EH (cell line): ENCODE results near the gene TMEM222.

Experiments
- DNase-seq: peaks from one replicate; pipeline ENCODE4 v3.0.0-alpha.2; 2015; ENCODE audit warnings: low read depth

Gene TMEM222

DNA sequence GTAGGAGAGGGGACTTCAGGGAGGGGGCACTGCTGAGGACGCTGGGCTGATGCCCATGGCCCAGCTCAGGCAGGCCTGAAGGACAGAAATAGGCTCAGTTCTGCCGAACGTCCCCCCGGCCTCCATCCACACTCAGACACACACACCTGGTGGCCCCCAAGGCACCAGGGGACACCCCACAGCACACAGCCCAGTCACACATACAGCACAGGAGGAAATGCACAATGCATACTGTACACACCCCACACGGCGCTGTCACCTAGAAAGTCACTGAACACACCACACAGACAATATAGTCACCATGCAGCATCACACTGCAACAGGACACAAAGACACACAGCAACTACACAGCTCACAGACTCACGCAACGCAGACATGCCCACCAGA lies 20.4 kb downstream of the TMEM222 start:
- DNase-seq: no peak

DNA sequence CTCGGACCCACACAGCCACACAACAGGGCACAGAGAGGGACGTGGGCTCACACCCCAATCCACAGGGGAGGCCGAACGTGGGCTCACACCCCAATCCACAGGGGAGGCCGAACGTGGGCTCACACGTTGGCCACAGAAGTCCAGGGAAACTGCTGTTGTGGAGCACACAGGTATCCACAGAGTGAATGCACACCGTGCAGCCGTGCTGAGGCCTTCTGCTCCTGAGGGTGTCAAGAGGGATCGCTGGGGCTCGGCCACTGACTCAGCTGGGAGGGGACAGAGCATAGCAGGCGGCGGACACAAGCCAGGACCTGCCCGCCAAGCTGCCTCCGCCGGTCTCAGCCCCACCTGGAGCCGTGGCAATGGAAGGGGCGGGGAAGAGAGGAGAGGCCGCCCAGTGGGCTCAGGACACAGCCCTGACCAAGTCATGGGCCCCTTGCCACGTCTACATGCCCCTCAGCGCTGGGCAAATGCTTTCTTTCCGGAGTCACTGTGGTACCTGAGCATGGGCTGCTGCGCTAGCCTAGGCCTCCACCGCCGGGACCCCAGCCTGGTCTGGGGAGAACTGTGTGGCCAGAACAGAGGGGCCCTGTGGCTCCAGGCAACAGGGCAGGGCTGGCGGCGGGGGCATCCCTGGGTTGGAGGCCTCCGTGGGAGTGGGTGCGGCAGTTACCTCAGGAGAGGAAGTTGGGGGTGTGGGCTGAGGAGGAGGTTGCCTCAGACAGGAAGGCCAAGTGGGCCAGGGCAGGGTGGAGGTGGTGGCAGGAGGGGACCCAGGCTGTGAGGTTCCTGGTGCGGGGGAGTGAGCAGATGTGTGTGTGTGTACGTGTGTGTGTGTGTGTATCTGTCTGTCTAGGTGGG lies 21.0 kb downstream of the TMEM222 start:
- no peak for DNase-seq

DNA sequence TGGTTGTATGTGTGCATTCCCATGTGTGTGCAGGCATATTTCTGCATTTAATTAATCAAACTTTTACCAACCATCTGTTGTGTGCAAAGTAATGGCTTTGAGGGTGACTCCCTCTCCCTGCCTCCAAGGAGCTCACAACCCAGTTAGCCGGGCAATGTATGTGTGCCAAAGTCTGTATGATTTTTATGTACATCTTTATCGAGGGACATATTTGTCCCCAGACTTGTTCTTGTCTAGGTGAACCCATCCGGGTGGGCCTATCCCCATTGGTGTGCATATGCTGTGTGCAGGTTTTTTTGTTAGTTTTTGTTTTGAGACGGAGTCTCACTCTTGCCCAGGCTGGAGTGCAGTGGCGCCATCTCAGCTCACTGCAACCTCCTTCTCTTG lies 21.7 kb downstream of the TMEM222 start:
- no peak for DNase-seq

DNA sequence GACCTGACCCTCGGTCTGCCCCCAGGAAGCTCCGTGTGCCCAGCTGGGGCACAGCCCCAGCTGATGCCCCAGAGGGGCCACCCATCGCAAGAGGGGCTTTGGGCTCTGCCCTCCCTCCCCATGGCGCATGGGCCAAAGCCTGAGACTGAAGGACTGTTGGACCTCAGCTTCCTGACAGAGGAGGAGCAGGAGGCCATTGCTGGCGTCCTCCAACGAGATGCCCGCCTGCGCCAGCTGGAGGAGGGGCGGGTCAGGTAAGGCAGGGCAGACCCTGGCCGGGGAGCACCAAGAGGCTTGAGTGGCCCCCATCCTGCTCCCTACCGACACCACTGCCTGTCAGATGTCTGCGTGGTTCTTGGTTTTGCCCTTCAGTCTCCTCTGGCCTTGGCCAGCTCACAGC lies 23.3 kb downstream of the TMEM222 start:
- DNase-seq: no peak

DNA sequence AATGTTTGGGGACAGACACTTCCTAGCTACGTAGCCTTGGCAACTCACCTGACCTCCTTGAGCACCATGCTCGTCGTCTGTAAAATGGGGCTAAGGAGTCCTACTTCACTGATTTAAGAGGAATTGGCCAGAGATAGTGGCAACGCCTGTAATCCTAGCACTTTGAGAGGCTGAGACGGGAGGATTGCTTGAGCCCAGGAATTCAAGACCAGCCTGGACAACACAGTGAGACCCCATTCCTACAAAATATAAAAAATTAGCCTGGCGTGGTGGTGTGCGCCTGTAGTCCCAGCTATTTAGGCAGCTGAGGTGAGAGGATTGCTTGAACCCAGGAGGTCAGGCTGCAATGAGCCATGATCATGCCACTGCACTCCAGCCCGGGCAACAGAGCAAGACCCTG lies 24.4 kb downstream of the TMEM222 start:
- no peak for DNase-seq

DNA sequence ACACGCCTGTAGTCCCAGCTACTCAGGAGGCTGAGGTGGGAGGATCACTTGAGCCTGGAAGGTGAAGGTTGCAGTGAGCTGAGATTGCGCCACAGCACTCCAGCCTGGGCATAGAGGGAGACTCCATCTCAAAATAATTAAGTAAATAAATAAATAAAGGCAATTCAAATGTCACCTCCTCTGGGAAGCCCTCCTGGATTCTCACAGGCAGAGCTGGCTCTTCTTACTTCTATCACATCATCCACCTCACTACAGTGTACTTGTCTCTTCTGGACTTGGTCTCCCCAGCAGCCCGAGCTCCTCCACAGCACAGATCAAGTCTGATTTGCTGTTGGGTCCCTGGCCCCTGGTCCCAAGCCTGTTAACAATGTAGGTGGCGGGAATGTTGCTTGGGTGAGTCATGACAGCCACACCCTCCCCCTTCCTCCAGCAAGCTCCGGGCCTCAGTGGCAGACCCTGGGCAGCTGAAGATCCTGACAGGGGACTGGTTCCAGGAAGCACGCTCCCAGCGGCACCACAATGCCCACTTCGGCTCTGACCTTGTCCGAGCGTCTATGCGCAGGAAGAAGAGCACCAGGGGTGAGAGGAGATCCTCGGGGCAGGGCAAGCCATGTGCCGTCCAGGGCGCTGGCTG lies 25.1 kb downstream of the TMEM222 start:
- DNase-seq: peak; percentile 36

DNA sequence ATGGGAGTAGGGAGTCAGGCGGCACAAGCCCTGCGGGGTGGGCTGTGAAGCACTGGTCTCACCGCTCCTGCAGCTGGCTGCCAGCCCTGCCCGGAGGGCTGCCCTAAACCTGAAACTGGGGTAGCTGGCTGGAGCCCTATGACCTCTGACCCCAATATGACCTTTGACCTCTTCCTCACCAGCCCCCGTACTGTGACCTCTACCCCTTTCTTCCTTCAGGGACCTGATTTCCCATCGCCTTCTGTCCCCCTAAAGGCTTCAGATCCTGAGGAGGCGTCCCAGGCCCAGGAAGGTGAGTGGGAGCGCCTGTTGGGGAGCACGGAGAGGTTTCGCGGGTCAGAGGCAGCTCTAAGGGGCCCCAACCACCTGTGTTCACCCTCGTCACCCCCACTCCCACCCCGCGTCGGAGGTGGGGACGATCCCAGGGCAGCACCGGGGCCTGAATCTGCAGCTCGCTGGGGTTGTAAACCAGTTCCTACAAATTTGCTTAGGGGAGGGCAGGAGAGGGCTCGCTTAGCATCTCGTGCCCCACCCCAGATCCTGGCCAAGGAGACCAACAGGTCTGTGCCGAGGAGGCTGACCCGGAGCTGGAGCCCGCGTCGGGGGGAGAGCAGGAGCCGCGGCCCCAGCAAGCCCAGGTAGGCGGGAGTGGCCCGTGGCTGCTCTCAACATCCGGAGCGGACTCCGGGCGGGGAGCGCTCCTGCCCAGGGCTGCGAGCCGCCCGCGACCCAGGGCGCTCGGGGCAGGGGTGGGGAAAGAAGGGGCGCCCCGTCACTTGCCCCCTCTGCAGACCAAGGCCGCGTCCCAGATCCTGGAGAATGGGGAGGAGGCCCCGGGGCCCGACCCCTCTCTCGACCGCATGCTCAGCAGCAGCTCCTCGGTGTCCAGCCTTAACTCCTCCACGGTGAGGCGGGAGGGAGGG lies 27.2 kb downstream of the TMEM222 start:
- peak; percentile 40 for DNase-seq

DNA sequence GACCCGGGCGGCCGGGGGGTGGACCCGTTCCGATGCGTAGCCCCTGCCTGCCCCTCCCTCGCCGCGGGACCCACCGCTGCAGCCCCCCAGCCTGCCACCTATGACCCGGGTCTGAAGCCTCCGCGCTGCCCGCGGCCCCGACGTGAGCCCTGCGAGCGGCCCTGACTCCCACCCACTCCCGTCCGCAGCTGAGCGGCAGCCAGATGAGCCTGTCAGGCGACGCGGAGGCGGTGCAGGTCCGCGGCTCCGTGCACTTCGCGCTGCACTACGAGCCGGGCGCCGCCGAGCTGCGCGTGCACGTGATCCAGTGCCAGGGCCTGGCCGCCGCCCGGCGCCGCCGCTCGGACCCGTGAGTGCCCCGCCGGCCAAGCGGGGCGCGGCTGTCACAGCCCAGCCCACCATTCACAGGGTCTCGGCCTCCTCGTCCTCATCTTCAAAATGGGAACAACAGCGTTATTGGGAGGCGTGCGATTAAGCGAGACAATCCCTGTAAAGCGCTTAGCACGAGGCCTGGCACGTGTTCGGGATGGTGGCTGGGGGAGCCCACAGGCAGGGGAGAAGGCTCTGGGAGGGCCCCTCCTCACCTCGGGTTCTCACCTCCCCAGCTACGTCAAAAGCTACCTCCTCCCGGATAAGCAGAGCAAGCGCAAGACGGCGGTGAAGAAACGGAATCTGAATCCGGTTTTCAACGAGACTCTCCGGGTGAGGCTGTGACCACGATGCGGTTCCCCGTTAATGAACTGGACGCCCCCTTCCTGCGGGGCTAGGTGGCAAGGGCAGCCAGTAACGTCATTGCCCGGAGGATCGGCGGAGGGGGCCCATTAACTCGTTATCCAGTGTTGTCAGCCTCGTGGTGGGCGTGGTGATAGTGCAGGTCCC lies 28.1 kb downstream of the TMEM222 start:
- peak; percentile 71 for DNase-seq

DNA sequence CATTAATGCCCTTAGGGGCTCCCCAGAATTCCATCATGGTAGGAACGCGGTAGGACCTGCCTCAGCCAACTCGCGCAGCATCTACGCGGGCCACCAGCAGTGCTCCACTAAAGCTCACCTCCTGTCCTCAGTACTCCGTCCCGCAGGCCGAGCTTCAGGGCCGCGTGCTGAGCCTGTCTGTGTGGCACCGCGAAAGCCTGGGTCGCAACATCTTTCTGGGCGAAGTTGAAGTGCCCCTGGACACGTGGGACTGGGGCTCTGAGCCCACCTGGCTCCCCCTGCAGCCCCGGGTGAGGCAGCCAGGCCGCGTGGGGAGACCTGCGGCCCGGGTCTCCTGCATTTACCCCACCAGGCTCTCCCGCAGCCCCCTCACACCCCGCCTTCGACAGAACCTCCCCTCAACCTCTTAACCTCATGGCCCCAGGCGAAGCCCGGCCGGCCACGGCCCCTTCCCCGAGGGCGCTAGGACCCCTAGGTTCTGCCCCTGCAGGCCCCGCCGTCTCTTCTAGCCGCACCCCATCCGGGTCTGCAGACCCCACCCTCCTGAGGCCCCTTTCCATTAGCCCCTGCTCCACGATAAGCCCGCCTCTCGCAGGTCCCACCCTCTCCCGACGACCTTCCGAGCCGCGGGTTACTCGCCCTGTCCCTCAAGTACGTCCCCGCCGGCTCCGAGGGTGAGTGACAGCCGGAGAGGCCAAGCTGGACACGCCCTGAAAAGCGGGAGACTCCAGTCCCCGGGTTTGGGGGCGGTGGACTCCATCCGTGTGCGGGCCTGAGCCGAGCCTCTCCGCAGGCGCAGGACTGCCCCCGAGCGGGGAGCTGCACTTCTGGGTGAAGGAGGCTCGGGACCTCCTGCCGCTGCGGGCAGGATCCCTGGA lies 28.9 kb downstream of the TMEM222 start:
- DNase-seq: no peak

DNA sequence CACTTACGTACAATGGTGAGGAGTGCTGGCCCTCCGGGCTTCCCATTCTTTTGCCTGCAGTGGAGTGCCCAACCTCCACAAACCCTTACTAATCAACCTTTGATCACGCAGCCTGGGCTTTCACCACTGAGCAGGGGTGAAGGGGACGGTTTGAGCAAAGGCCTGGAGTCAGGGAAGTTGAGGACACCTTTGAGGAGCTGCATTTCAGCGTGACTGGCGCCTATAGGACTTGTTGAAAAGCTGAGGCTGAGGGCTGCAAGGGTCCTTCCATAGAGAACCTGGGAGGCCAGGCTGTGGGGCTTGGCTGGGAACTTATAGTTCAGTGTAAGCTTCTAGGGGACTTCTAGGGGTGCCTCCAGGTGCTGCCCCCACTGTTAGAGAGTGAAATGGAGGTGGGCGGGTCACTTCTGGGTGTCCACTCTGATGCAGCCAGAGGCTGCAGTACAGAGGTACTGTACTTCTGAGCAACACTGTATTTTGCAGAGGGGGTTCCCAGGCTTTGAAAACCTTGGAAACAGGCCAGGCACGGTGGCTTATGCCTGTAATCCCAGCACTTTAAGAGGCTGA lies 29.7 kb downstream of the TMEM222 start:
- DNase-seq: no peak

DNA sequence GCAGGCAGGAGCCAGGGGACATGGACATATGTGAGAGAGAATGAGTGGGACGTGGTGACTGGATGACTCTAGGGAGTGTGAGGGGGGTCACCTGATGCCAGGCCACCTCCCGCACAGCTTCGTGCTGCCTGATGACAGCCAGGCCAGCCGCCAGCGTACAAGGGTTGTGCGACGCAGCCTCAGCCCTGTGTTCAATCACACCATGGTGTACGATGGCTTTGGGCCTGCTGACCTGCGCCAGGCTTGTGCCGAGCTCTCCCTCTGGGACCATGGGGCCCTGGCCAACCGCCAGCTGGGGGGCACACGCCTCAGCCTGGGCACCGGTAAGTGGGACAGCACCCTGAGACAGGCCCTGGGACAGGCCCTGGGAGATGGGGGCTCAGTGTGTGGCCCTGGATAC lies 31.2 kb downstream of the TMEM222 start:
- no peak for DNase-seq

DNA sequence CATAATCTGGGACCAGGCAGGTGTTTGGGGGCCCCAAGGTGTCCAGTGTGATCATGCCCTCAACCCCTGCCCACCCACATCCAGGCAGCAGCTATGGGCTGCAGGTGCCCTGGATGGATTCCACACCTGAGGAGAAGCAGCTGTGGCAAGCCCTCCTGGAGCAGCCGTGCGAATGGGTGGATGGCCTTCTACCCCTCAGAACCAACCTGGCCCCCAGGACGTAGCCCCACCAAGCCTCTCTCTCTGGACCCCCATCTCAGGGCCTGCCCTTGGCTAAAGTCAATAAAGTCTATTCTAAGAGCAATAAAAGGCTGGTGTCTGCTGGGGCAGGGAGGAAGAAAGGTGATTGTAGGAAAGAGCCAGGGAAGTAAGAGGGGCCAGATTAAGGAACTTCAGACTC lies 31.7 kb downstream of the TMEM222 start:
- DNase-seq: no peak

DNA sequence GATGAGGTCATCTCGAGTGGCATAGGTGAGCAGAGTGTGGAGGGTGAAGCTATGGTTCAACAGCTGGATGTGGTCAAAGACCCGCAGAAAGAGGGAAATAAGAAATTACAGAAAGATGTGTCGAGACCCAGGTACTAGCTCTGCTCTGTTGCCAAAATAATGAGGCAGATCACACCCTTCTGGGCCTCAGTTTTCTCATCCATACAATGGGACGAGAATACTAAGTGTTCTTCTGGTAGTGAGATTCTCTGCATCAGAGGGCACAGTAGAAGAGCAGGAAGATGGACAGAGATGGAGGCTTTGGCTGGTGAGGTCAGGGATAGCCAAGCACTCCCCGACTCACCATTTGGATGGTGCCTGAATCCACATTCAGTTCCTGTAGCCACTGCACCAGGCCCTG lies 33.7 kb downstream of the TMEM222 start:
- no peak for DNase-seq

DNA sequence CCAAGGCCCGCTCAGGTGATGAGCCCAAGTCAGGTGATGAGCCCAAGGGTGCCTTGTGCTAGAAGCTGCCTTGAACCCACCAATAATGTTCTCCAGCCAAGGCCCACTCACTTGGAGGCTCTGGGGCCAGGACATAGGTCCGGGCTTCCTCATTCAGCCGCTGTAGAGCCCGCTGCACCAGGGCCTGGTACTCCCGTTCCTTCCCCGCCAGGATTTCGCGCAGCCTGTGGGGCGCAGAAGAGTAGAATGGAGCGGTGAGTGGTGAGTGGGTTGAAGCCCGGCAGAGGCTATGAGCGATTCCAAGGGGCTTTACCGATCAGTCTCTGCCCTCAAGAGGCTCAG lies 34.3 kb downstream of the TMEM222 start:
- no peak for DNase-seq

DNA sequence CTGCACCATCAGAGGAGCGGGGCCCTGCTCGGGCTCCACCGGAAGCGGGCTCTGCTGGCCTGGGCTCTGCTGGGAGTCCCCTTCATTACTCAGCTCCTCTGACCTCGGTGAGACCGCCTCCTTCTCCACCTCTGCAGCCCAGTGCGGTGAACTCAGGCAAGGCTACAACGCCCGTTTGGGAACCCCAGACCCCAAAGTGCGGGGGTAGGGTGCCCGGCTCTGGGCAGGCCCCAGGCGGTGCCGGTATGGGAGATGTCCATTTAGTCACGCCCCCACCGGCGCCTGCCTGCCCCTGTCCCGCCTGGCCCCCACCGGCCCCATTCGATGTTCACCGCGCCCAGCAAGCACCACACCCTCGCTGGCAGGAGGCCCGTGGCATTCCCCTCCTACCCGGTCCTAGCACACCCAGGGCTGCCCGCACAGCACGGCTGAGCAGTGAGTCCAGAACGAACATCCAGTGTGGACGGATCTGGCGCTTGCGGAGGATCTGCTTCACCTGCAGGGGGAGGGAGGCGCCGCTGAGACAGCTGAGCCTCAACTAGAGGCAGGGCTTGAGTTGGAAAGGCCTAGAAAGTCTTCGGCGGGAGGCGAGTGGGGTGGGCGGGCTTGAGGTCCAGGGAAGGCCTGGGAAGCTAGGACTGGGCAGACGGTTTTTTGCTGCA lies 34.8 kb downstream of the TMEM222 start:
- DNase-seq: no peak

DNA sequence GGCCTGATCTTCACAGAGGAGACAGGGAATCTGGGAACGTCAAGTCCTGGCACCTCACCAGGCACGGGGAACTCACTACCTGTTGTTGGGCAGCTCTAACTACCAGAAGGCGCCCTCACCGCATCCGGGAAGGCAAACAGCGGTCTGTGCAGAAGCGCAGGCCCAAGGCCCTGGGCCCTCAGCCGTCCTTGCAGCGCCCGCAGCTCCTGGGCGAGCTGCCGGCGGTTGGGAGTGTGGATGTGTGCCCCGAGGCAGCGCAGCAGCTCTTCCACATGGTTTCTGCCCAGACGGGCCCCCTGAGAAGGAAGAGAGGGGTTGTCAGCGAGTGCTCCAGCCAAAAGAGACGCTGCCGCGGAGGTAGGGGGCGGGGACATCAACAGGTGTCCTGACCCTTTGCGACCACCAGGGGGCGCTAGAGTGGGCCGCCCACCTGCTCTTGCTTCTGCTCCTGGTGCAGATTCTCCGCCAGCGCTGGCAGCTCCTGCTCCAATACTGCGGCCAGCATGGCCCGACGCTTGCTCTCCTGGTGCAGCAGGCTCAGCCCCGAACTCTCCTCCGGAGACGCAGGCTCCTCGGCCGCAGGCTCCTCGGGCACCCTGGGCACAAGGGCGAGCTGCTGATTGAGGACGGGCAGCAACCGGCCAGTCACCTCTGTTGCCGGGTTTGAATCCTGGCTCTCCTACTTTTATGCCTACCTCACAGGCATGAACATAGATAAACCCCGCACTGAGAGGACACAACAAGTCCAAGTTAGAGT lies 35.5 kb downstream of the TMEM222 start:
- DNase-seq: peak; percentile 52

DNA sequence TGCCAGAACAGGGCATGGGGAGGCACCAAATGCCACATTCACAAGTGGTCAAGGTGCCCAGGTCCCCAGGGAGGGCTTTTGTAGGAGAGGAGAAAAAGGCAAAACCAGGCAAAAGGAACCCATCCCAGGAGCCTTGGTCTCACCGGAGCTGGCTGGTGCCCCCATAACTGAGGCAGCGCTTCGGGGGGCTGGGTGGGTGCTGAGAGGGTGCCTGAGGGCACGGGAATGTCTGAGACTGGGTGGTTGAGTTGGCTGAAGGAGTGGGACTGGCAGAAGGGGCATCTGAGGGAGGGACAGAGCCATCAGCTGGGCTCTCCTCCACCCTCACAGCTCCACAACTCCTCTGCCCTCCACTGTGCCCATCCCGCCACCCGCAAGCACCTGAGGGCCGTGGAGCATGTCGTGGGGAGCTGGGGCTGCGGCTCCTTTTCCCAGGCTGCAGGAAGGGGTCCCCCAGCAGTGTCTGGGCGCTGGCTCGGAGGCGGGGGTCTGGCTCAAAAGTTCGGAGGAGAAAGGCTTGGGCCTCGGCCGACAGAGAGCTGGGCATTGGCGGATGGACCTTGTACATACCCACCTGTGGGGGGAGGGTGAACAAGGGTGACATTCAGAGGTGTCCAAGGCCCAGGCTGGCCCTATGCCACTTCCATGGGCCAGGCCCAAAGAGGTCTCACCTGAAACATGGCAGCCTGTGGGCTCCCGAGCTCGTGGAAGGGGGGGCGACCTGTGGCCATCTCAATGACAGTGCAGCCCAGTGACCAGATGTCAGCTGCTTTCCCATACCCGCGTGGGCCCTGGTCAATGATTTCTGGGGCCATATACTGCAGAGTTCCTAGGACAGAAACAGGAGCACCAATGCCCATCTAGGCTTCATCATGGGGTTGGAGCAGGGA lies 36.3 kb downstream of the TMEM222 start:
- DNase-seq: no peak

DNA sequence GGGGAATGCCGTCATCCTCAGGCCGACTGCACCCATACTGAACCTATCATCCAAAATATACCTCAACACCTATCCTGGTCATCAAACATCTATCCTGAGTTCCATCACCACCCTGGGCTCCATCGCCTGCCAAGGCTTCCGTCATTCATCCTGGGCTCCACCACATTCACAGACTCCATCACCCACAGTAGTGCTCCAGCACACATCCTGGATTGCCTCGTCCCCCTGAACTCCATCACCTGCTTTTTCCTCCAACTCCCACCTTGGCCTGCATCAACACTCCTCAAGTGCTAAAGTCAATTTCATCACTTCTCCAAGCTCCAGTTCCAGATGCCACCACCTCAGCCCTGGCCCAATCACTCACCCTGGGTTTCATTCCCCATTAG lies 37.0 kb downstream of the TMEM222 start:
- no peak for DNase-seq
